Daoy (cell line): Measurements from ENCODE around the gene SCG5. TPM values are rescaled to one million over a fixed set of nuclear protein-coding genes. Genes with fewer than 3 reads are reported as not detected.

Experiments
- DNase-seq: peaks from one replicate; pipeline ENCODE4 v3.0.0-alpha.2; 2015; ENCODE audit warnings: low read depth
- total RNA-seq: library from RNA; depleted of rRNA; stranded (reverse); fragments of >200 nt; shearing (Covaris generic); gene quantifications from 2 replicates; pipeline ENCODE4 v1.2.3, GENCODE V29; 2014; rRNA removed

SCG5 gene
- total RNA-seq, 1 experiment from 2014 or later: 1.8 TPM

DNA sequence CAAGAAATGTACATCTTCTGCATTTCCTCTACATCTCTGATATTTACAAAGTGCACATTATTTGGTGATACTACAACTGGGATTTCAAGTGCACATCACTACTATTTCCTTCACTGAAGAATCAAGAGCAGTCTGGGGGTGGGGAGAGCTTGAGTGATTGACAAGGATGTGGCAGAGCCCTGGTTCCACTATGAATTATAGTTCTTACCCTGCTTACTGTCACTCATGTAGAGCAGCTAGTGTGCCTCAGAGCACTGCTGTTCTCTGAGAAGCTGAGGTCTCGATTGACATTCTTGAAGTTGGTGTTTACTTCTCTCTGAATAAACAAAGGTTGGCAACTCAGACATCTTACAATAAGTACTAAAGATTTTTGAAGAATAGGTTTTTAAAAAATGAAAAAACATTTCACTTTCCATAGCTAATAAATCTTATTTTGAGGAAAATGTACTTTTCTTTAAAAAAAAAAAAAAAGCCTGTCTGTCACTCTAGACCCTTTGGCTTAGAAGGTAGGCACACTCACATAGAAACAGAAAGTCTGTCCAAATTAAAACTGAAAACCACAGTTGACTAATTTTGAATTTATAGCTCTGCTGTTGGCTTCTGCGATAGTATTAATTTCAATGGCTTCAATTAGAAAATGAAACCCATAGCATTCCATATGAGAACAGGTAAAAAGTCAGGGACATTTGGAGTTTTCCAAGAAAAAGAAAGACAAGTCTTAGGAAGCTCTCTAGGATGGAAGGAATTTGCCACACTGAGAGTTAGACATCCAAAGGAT is 81.8 kb downstream of the SCG5 start:
- no peak for DNase-seq

- DNase-seq: no peak
These were observed 88.3 kb downstream of the SCG5 start for GRCh38 chr15:32729700-32730395.

- DNase-seq: peak; percentile 41
These were observed 89.5 kb downstream of the SCG5 start for GRCh38 chr15:32730677-32731654.

GRCh38 chr15:32732574-32733157 is 91.2 kb downstream of the SCG5 start:
- DNase-seq: no peak

DNA sequence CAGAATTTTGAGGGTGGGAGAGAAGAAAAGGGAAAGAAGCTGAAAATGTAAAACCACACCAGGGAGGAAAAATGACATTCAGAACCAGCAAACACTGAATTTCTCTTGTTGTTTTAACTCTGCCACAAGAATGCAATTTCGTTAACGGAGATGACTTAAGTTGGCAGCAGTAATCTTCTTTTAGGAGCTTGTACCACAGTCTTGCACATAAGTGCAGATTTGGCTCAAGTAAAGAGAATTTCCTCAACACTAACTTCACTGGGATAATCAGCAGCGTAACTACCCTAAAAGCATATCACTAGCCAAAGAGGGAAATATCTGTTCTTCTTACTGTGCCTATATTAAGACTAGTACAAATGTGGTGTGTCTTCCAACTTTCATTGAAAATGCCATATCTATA is 91.8 kb downstream of the SCG5 start:
- peak; percentile 16 for DNase-seq

DNA sequence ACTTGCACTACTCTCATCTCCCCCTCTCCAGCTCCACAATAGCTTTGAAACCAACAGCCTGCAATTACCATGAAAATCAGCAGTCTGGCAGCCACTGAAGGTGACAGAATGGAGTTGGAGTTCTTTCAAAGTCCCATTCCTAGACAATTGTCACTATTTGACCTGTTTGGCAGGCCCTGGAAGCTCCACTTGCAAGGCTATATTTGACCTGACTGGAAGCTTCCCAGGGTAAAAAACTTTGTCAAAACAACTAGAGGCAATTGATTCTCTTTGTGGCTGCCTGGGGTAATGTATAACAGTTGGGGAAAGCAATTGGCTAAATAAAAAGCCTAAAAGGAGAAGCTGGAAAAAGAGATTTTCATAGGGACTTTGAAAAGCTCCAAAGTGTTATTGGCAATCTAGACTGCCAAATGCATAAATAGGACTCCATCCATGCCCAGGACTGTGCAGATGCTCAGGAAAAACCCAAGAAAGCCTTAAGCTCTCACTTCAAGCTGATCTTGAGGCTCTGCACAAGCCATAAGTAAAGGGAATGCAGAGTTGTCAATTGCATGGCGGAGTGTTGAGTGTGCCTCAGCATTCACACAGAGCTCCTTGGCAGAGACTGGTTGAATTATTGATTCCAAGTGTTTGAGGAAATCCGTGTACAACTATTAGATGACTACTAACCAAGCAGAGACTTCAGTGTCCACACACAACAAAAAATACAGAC is 94.6 kb downstream of the SCG5 start:
- no peak for DNase-seq

GRCh38 chr15:32736701-32737061 is 95.2 kb downstream of the SCG5 start:
- no peak for DNase-seq

DNA sequence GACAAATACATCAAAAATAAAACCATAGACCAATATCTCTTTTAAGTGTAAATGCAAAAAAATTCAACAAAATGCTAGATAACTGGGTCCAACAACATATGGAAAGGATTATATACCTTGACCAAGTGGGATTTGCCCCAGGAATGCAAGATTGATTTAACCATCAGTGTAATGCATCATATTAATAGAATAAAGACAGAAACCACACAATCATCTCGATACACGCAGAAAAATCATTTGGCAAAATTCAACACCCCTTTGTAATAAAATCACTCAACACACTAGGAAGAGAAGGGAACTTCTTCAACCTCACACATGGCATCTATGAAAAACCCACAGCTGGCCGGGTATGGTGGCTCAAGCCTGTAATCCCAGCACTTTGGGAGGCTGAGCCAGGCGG is 95.8 kb downstream of the SCG5 start:
- no peak for DNase-seq

- DNase-seq: no peak
These were observed 97.2 kb downstream of the SCG5 start for GRCh38 chr15:32738666-32739065.

GRCh38 chr15:32739522-32740063 is 98.1 kb downstream of the SCG5 start:
- no peak for DNase-seq

GRCh38 chr15:32743411-32744140 is 102.1 kb downstream of the SCG5 start:
- DNase-seq: peak; percentile 91

GRCh38 chr15:32746116-32746857 is 104.8 kb downstream of the SCG5 start:
- no peak for DNase-seq

Other genes starting within 250 kb of the SCG5 start
- 0.51 TPM in 1 of 2 replicates, not detected in the other for gene GOLGA8K, start 238.4 kb upstream of the SCG5 start, total RNA-seq
- gene GOLGA8O, start 186.1 kb upstream of the SCG5 start, total RNA-seq: not detected in 2 replicates
- gene GOLGA8N, start 48.3 kb upstream of the SCG5 start, total RNA-seq: 0.23 and 0.51 TPM in 2 replicates
- gene ARHGAP11A, start 26.2 kb upstream of the SCG5 start, total RNA-seq: 53.3 and 56.7 TPM in 2 replicates
- 34.4 and 35.3 TPM in 2 replicates for gene GREM1, start 76.3 kb downstream of the SCG5 start, total RNA-seq